Measurements from ENCODE around the gene IL12RB2. TPM values are rescaled to one million over a fixed set of nuclear protein-coding genes. Genes with fewer than 3 reads are reported as not detected.

IL12RB2 gene
- total and polyA plus RNA-seq, 2 of the 13 experiments (the other 11 are each of a cell fraction or from before 2014, with no cell fraction given) = not detected

GRCh38 chr1:67382292-67382691 is 74.6 kb downstream of the IL12RB2 start:
- Histone ChIP-seq H3K36me3 (replicated peaks in 1 of 2; ENCODE audit: control insufficient read depth in 1 of 2, insufficient read depth in 2 of 2, low read length in 2 of 2) (no peaks in the 10 kb centered on the region), H3K27me3 (ENCODE audit: control insufficient read depth in 1 of 2, insufficient read depth in 2 of 2, low read length in 2 of 2) (no peaks in the 10 kb centered on the region), H3K79me2 (ENCODE audit: insufficient read depth, low read length) (no peaks in the 10 kb centered on the region), H3K9ac (ENCODE audit: insufficient read depth, low read depth, low read length) (no peak overlapping the region), H3K9me3 (ENCODE audit: low read length) (peaks cover 27% of the 10 kb centered on the region), H3K4me2 (ENCODE audit: low read depth, low read length) (no peak overlapping the region), H2AFZ (ENCODE audit: low read length) (no peak overlapping the region), H3K4me1 (ENCODE audit: insufficient read depth, low read length) (no peaks in the 10 kb centered on the region; the same call in 1 of the 2 replicates), H4K20me1 (ENCODE audit: insufficient read depth, low read length) (no peaks in the 10 kb centered on the region), H3K4me3 (replicated peaks in 1 of 3; ENCODE audit: insufficient read depth in 1 of 3, low read depth in 2 of 3, low read length in 3 of 3) (no peak overlapping the region), H3K27ac (ENCODE audit: extremely low read length, insufficient read depth, low read length) (no peak overlapping the region)
- intact Hi-C loops (cut with micrococcal nuclease; ENCODE audit: unreplicated experiment) = no loop called here
- ATAC-seq = no peak
- no TSS peak for BruUV-seq (replicated peaks)
- ChIA-PET POLR2A (no interaction called here), CTCF (ENCODE audit: low intra/inter-chr PET ratio, low total read pairs) (no interaction called here)
- DNase-seq (ENCODE audit: low spot score) = no peak
- in situ Hi-C loops (cut with HindIII; ENCODE audit: extremely low pct_ligation_motif_present, low pct_unique_long_range_greater_than_20kb) = no loop called here
- 71% methylated on average over 1 of the region's 1 CpG for WGBS (ENCODE audit: low lambda C conversion rate)
- no peak for TF ChIP-seq E2F5 (CRISPR knock-in tag; conservative IDR thresholded peaks at IDR 0.05)
- TF ChIP-seq RNF219 (CRISPR knock-in tag; IDR thresholded peaks at IDR 0.05) = no peak
- TF ChIP-seq GPBP1L1 (CRISPR knock-in tag; IDR thresholded peaks at IDR 0.05) = no peak
- no peak for TF ChIP-seq HOXA7 (CRISPR knock-in tag; IDR thresholded peaks at IDR 0.05)
- TF ChIP-seq ZNF205 (CRISPR knock-in tag; IDR thresholded peaks at IDR 0.05) = no peak
- TF ChIP-seq TRIM22 (IDR thresholded peaks at IDR 0.05) = no peak
- TF ChIP-seq PPARG (CRISPR knock-in tag; conservative IDR thresholded peaks at IDR 0.05) = no peak
- no peak for TF ChIP-seq MYPOP (CRISPR knock-in tag; IDR thresholded peaks at IDR 0.05)
- TF ChIP-seq THRA (CRISPR knock-in tag; IDR thresholded peaks at IDR 0.05; ENCODE audit: borderline replicate concordance) = no peak
- TF ChIP-seq SIN3B (IDR thresholded peaks at IDR 0.05; ENCODE audit: low read length) = no peak
- no peak for TF ChIP-seq CSRNP1 (CRISPR knock-in tag; IDR thresholded peaks at IDR 0.05)
- no peak for FAIRE-seq
